ENCODE measurements around the gene DFFB.
"Not testable (repeated sequence)": the region's sequence is repeated elsewhere in the genome, so short reads cannot be mapped to it uniquely, and the experiment has no call there.

The DFFB gene

GRCh38 chr1:3910857-3911845, 53.9 kb downstream of the DFFB start:
- TF ChIP-seq ZNF274 (IDR thresholded peaks at IDR 0.05; ENCODE audit: low read depth, low read length): no peak
- no peak overlapping the region for H3K4me3 ChIP-seq (ENCODE audit: low read length)

GRCh38 chr1:3911981-3912808, 54.9 kb downstream of the DFFB start:
- TF ChIP-seq ZNF274 (IDR thresholded peaks at IDR 0.05; ENCODE audit: low read depth, low read length): no peak
- no peak overlapping the region for H3K4me3 ChIP-seq (ENCODE audit: low read length)

DNA sequence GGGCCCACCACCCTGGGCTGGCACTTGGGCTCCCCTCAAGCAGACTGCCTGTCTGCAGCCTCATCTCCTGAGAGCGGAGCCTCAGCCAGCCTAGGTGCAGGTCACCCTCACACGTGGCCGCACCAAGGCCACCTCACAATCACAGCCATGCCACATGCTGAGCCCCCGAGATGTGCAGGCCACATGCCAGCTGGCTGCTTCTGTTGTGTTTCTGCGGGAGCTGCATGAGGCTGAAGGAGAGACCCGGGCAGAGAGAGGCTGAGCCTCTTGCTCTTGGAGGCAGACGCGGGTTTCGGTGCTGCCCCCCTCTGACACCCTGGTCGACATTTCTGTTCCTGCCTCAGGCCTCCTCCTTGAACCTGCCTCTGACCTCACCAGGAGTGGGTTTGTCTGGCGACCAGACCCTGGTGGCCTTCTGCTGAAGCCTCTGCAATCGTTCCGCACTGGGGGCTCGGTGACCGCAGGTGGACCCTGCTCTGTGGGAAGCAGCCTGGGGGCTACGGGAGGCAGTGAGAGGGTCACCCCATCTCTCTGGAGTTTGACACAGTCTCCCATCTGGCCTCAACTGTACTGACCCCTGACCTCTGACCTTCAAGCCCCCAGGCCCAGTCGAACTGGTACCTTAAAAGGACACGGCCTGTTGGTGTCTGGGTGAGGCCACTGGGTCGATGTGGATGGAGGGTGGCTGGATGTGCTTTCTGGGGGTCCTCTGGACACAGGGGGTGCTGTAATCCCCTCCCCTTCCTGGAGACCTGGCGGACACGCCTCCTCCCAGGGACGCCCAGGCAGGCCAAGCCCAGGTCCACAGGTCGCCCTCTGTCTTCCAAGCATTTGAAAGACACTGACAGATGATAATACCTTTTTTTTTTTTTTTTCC, 55.8 kb downstream of the DFFB start:
- TF ChIP-seq ZNF274 (IDR thresholded peaks at IDR 0.05; ENCODE audit: low read depth, low read length): no peak
- H3K4me3 ChIP-seq (ENCODE audit: low read length): no peak overlapping the region

DNA sequence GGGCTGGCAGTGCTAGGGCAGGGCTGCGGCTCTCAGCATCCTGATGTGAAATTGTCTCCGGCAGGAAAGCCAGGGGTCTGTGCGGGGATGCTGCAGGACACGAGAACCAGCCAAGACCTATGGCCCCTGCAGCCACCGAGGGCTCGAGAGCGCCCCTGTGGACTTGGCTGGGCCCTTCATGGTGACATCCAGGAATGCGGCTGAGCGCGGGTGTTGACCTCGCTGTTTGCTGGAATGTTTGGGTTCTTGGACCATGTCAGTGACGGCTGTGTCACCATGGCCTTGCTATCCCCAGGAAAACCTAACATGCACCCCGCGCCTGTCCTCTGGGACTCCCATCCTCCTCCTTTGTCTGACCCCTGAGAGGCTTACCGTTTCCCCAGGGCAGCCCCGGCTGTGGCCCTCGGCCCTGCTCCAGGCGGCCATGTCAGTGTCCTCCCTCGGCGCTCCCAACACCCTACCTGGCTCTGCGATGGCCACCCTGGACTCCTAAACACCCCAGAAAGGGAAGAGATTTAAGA, 57.1 kb downstream of the DFFB start:
- H3K4me3 ChIP-seq (ENCODE audit: low read length): no peak overlapping the region
- TF ChIP-seq ZNF274 (IDR thresholded peaks at IDR 0.05; ENCODE audit: low read depth, low read length): no peak

- no peak for TF ChIP-seq ZNF274 (IDR thresholded peaks at IDR 0.05; ENCODE audit: low read depth, low read length)
- H3K4me3 ChIP-seq (ENCODE audit: low read length): no peak overlapping the region
These were observed 57.6 kb downstream of the DFFB start for GRCh38 chr1:3914911-3915310.

DNA sequence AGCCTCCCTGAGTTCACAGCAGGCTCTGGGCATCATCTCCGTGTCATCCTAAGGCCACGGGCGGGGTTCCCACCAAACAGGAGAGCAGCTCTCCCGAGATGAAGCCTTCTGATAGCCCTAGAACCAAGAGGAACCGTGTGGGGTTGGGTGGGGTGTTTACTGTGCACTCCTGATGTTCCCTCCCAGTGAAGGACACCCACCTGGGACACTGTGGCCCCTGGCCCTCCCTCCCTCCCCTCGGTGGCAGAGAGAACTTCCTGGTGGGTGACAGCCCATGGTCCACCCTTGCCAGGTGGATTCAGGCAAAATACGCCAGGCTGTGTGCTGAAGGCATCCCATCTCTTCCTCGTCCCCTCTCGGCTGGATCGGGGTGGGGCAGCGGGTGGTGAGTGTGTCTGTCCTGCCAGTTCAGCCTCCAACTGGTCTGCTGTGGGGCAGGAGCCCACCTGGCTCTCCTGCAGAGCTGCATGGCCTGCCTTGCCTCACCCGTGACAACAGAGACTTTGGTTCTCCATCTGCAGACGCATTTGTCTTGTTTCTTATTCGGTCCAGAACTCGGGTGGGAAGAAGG, 58.4 kb downstream of the DFFB start:
- TF ChIP-seq ZNF274 (IDR thresholded peaks at IDR 0.05; ENCODE audit: low read depth, low read length): no peak
- no peak overlapping the region for H3K4me3 ChIP-seq (ENCODE audit: low read length)

DNA sequence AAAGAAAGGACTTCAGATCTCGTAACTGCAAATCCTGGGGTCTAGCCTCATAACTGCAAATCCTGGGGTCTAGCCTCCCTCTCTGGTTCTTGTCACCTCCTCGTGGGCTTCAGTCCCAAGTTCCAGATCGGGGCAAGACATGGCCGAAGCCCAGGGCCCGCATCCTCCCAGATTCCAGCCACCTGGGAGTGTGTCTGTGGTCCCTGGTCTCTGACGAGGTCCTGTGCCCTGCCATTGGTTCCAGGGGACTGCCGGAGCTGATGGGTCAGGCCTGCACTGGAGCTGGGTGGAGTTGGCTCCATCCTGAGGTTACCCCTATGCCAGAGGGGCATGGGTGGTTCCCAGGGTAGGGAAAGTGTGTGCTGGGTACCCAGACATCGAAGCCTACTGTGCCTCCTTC, 60.5 kb downstream of the DFFB start:
- H3K4me3 ChIP-seq (ENCODE audit: low read length): no peak overlapping the region
- TF ChIP-seq ZNF274 (IDR thresholded peaks at IDR 0.05; ENCODE audit: low read depth, low read length): no peak

- H3K4me3 ChIP-seq (ENCODE audit: low read length): not testable (repeated sequence)
These were observed 61.1 kb downstream of the DFFB start for GRCh38 chr1:3918359-3918758.

GRCh38 chr1:3918966-3919611, 61.8 kb downstream of the DFFB start:
- TF ChIP-seq ZNF274 (IDR thresholded peaks at IDR 0.05; ENCODE audit: low read depth, low read length): no peak
- no peak overlapping the region for H3K4me3 ChIP-seq (ENCODE audit: low read length)

GRCh38 chr1:3919706-3920105, 62.4 kb downstream of the DFFB start:
- H3K4me3 ChIP-seq (ENCODE audit: low read length): no peak overlapping the region
- TF ChIP-seq ZNF274 (IDR thresholded peaks at IDR 0.05; ENCODE audit: low read depth, low read length): no peak

GRCh38 chr1:3921765-3922164, 64.5 kb downstream of the DFFB start:
- TF ChIP-seq ZNF274 (IDR thresholded peaks at IDR 0.05; ENCODE audit: low read depth, low read length): no peak
- no peak overlapping the region for H3K4me3 ChIP-seq (ENCODE audit: low read length)

GRCh38 chr1:3922201-3922725, 65.0 kb downstream of the DFFB start:
- H3K4me3 ChIP-seq (ENCODE audit: low read length): no peak overlapping the region
- TF ChIP-seq ZNF274 (IDR thresholded peaks at IDR 0.05; ENCODE audit: low read depth, low read length): no peak

- TF ChIP-seq ZNF274 (IDR thresholded peaks at IDR 0.05; ENCODE audit: low read depth, low read length): no peak
- no peak overlapping the region for H3K4me3 ChIP-seq (ENCODE audit: low read length)
These were observed 65.6 kb downstream of the DFFB start for GRCh38 chr1:3922851-3923250.
